MV-4-11 (cell line): ENCODE results near the gene GCNT4.

Experiments
- DNase-seq: peaks from one replicate; lab custom pipeline; 2025; lab: John Stamatoyannopoulos, UW

GCNT4 gene

DNA sequence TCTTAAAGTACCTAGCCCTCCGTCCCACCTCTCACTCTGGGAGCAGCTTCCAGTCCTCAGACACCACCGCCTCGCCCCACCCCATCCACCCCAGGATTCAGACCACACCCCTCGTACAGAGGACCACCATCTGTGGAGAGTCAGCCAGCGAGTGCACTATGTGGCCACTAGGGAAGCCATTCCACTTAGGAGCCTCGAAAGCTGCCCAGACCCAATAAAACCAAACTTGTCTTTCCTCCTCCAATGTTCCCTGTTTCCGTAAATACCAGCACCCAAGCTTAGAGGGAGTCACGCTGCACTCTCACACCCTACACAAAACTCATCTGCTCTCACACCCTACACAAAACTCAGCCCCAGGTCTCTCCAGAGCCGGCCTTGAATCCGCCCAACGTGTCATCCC, 1.9 kb downstream of the GCNT4 start:
- no peak for DNase-seq

- peak; percentile 42 for DNase-seq
Measured at GRCh38 chr5:75049456-75050351, 2.7 kb downstream of the GCNT4 start.

GRCh38 chr5:75048457-75048953, 3.9 kb downstream of the GCNT4 start:
- no peak for DNase-seq

- no peak for DNase-seq
Measured at GRCh38 chr5:75047356-75047755, 5.0 kb downstream of the GCNT4 start.

- DNase-seq = no peak
Measured at GRCh38 chr5:75046366-75047142, 5.8 kb downstream of the GCNT4 start.

DNA sequence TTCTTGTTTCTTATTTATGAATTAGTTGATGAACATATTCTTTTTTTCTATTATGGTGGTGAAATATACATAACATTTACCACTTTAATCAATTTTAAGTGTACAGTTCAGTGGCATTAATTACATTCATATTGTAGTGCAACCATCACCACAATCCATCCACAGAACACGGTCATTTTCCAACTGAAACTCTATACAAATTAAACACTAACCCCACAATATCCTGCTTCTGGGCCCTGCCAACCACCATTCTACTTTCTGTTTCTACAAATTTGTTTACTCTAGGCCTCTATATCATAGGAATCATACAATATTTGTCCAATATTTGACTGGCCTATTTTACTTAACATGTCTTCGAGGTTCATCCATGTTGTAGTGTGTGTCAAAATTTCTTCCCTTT, 7.3 kb downstream of the GCNT4 start:
- DNase-seq = no peak

- peak; percentile 33 for DNase-seq
Measured at GRCh38 chr5:75044406-75044805, 8.0 kb downstream of the GCNT4 start.

DNA sequence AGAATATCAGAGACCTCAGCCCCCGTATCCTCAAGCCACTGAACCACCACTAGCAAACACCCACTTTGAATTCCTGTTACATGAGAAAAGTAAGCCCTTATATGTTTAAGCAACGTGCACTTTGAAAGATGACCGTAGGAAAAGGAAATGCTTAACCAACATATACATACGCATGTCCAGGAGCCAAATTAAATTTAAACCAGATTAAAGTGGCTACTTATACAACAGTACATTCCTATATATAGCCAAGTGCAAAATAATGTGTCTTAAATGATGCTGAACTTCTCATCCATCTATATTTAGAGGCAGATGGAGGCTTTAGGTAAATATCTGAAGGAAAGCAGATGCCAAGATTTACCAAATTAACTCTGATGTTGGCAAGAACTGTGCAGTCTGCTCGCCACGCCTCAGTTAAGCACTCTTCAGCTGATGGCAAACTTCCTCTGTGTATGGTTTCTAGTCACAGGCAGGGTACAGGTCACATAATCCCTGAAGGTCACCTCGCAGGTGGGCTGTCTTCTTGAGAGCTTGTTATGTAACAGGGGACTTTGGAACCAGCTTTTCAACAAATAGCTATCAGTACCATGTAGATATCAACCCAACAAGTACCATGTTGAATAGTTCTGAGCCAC, 8.6 kb downstream of the GCNT4 start:
- no peak for DNase-seq

DNA sequence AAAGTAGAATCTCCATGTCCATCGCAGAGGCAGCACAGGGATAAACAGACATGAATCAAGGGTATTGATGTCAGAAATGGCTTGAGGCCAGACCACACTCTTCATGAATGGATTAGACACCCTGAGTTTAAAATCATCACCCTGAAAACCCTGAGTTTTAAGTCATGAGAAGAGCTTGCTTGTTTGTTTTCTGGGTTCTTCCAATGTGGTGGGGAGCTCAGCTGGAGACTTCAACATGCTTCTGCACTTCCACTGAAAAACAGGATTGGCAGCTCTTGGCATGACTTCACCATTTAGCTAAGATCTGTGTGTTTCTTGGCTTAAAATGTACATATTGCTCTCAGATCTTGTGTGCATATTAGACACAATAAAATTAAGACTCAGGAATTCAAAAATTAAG, 9.8 kb downstream of the GCNT4 start:
- no peak for DNase-seq

DNA sequence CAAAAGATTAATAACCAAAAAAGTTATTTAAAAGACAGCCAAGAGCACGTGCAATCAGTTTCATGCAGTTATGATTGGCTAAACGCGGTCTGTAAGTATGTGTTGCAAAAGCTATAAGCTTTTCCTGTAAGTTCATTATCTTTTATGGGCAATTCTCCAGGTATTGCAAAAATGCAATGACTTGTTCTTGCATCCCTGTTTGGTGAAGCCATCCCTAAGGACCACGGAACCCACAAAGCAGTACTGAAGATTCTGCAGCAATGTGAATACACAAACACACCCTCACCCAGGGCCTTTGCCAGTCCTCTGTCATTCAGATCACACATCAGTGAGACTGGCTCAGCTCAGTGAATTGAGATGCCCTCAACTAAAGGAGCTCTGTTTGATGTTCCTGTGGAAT, 11.4 kb downstream of the GCNT4 start:
- DNase-seq = no peak

DNA sequence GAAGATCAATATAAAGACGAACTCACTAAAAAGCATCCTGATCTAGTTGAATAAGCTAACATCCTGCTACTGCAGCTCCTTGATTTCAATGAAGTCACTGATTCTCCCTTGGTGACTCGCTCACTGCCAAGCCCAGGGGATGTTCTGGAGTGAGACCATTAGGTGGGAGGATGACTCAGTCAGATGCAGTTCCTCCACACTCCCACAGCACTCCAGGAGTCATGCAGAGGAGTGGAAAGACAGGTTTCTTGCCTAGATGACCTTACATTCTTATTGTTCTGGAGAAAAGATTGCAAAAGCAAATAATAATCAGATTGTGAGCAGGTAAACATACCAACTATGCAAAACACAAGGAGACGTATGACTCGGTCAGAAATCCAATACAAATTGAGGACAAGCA, 15.3 kb downstream of the GCNT4 start:
- DNase-seq = no peak

GRCh38 chr5:75034137-75034739, 18.1 kb downstream of the GCNT4 start:
- DNase-seq = no peak

DNA sequence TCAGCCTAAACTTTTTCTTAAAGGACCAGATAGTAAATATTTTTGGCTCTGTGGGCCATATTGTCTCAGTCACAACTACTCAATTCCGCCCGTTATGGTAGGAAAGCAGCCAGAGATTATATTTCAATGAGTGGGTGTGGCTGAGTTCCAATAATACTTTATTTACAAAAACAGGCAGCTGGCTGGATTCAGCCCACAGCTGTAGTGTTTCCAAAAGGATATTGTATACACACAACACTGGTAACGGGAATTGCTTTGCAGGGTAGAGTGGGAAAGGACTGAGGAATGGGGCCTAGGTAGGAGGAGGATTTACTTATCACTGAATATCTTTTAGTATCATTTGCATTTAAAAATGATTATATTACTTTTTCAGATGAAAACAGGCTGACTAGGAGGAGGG, 21.0 kb downstream of the GCNT4 start:
- no peak for DNase-seq

DNA sequence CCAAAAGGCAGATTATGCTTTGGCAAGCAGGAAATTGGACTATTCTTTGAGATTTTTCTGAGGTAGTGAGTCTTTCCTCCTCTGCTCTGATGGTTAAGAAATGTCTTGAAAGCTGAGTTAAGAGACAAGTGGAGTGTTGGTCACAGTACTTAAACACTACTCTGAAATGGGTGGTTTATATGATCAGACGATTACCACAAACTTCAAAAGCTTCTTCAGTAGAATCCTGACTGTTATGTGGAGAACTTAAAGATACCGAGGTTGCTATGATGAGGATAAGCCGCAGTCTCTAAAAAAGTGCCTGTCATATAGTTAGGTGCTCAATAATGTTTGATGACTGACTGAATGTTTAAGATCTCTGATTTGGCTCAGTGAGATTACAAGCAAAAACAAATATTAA, 24.3 kb downstream of the GCNT4 start:
- no peak for DNase-seq

DNA sequence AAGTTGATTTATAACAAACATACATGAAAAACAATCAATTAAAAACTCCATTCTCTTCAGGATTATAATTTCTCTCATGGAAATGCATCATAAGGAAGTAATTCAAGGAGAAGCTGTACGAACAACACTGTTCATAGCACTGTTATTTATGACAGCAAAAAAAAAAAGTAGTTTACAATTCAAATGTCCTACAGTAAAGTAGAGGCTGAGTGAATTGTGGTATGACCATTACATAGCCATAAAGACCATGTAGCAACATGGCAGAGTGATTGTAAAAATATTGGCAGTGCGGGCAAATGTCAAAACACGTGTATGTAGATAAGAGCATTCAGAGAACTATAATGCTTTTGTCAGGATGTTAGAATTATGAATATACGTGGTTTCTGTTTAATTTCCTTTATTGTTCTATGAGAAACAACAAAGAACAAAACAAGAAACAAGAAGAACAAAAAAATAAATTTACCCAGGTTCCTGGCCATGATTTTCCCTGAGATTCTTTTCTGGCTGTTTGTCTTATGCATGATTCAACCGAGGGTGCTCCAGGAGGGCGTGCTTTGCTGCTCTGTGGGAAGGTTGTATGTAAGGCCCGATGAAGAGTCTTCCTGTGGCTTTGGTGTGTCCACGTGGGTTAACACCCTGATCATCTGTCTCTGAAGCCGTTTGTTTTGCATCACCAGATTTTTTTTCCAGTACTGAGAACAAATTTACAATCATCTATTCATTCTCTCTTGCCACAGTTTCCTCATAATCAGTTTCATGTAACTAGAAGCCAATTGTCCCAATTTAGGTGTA, 28.8 kb downstream of the GCNT4 start:
- peak; percentile 2 for DNase-seq

- DNase-seq = no peak
Measured at GRCh38 chr5:75021800-75022199, 30.6 kb downstream of the GCNT4 start.

DNA sequence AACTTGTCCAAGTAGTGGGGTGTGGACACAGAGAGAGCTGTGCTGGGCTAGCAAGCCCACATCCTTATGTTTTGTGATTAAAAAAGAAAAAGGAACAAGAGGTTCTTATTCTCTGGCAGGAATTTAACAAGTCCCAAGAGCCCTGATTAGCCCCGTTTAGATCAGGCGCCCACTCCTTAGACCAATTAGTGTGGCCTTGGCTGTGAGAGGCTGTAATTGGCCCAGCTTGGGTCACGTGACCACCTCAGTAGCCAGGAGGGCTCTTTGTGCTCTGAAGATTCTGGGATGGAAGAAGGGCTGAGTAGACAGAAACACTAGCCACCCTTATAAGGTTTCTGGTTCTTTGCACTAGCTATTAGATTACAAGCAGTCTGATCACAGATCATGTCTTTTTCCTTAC, 31.1 kb downstream of the GCNT4 start:
- DNase-seq = no peak

- DNase-seq = no peak
Measured at GRCh38 chr5:75020016-75020656, 32.2 kb downstream of the GCNT4 start.

DNA sequence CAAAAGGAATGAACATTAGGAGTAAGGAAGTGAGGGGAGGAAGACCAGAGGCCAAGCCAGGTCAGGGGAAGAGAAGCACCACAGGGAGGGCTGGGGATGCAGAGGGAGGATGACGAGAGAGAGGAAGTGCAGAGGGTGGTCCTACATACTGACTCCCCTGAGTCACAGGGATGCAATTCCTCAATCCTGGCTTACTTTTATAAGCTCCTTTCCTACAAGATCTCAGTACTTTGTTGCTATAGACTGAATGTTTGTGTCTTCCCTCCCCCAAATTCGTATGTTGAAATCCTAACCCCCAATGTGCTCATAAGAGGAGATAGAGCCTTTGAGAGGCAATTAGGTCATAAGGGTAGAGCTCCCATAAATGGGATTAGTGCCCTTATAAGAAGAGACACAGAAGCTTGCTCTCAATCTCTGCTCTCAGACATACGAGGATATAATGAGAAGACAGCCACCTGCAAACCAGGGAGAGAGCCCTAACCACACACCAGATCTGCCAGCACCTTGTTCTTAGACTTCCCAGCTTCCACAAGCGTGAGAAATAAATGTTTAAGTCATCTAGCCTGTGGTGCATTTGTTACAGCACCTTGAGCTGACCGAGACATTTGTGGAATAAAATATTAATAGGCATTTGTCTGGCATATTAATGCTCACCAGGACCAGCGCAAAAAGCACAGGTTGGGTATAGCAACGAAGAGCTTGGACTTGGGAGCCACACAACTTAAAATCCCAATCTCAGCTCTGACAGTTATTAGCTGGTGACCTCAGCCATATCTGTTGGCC, 33.4 kb downstream of the GCNT4 start:
- no peak for DNase-seq

- DNase-seq = no peak
Measured at GRCh38 chr5:75017971-75018370, 34.4 kb downstream of the GCNT4 start.
